Immature natural killer cell (primary cell): ENCODE measurements around the gene MALL. TPM values are rescaled to one million over a fixed set of nuclear protein-coding genes. Genes with fewer than 3 reads are reported as not detected.
A peak's percentile ranks its signal among the peaks of the same experiment; 100 is the strongest.
"Not testable (repeated sequence)": the region's sequence is repeated elsewhere in the genome, so short reads cannot be mapped to it uniquely, and the experiment has no call there.

Source experiments
- DNase-seq, 3 donors: peaks; one replicate each; pipeline ENCODE4 v3.0.0; 2022; ENCODE audit warnings: mixed read lengths in 1 of 3
- H3K27ac Mint-ChIP-seq, 6 donors: one replicate each; pipeline ENCODE4 v1.8.0; 2020; ENCODE audit warnings: mixed read lengths in 6 of 6, mild to moderate bottlenecking in 5 of 6, inconsistent platforms in 4 of 6, moderate library complexity in 3 of 6
- H3K27me3 Mint-ChIP-seq, 3 donors: one replicate each; pipeline ENCODE4 v1.8.0; 2020 to 2021; ENCODE audit warnings: low read depth in 3 of 3, mild to moderate bottlenecking in 3 of 3, mixed read lengths in 3 of 3, moderate library complexity in 3 of 3, inconsistent platforms in 1 of 3
- H3K36me3 Mint-ChIP-seq, 3 donors: one replicate each; pipeline ENCODE4 v1.8.0; 2020; ENCODE audit warnings: mixed read lengths in 3 of 3, inconsistent platforms in 2 of 3, mild to moderate bottlenecking in 2 of 3
- H3K4me1 Mint-ChIP-seq, 2 donors: one replicate each; pipeline ENCODE4 v1.8.0; 2020; ENCODE audit warnings: inconsistent platforms in 2 of 2, mild to moderate bottlenecking in 2 of 2, mixed read lengths in 2 of 2, moderate library complexity in 1 of 2
- H3K4me3 Mint-ChIP-seq, 5 donors: one replicate each; pipeline ENCODE4 v1.8.0; 2020; ENCODE audit warnings: mild to moderate bottlenecking in 5 of 5, mixed read lengths in 5 of 5, inconsistent platforms in 3 of 5, moderate library complexity in 3 of 5
- H3K9me3 Mint-ChIP-seq, 6 donors: one replicate each; pipeline ENCODE4 v1.8.0; 2020; ENCODE audit warnings: mild to moderate bottlenecking in 6 of 6, mixed read lengths in 6 of 6, inconsistent platforms in 4 of 6, moderate library complexity in 3 of 6
- polyA plus RNA-seq, 3 donors: library from polyadenylated mRNA; unstranded; fragments of 300-500 nt; fragmentation: Illumina TruSeq; gene quantifications; one replicate each; pipeline ENCODE4 v1.2.3, GENCODE V29; 2021

Gene MALL
- polyA plus RNA-seq, 3 donors from 2014 or later: not detected

DNA sequence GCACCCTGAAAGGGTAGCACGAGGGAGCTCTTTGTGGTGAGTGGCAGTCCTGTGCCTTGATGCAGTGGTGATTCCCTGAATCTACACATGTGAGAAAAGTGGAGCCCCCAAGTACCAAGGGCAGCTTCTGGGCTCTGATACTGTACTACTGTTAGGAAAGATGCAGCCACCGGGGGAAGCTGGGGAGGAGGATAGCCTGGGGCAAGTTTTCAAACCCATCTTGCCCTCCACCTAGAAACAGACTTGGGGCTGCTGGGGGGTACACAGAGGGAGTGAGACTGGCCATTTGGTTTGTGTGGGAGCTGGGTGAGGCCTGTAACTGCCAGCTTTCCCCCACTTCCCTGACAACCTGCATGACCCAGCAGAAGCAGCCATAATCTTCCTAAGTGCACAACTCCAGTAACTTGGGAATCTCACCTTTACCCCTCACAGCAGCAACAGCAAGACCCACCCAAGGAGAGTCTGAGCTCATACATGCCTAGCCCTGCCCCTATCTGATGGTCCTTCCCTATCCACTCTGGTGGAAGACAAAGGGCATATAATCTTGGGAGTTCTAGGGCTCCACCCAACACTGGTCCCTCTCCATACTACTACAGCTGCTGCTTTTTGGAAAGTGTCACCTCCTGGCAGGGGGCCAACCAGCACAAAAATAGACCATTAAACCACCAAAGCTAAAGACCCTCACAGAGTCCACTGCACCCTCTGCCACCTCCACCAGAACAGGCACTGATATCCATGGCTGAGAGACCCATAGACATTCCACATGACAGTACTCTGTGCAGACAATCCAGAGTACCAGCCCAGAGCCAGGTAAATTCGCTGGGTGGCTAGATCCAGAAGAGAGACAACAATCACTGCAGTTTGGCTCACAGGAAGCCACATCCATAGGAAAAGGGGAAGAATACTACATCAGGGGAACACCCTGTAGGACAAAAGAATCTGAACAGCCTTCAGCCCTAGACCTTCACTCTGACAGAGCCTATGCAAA, 8.2 kb downstream of the MALL start:
- no peaks in the 10 kb centered on the region for H3K4me1 Mint-ChIP-seq
- H3K9me3 Mint-ChIP-seq: no peaks in the 10 kb centered on the region
- no peak for DNase-seq
- no peak overlapping the region for H3K27ac Mint-ChIP-seq
- no peaks in the 10 kb centered on the region for H3K36me3 Mint-ChIP-seq
- no peak overlapping the region for H3K4me3 Mint-ChIP-seq
- H3K27me3 Mint-ChIP-seq: peaks cover 2 to 14% (median 7%) of the 10 kb centered on the region in 3 donors

GRCh38 chr2:110106642-110107041, 9.0 kb downstream of the MALL start:
- Mint-ChIP-seq H3K4me3 (no peak overlapping the region), H3K27me3 (peaks cover 2 to 14% (median 7%) of the 10 kb centered on the region in 3 donors), H3K27ac (no peak overlapping the region), H3K4me1 (peaks cover 0 to 2% of the 10 kb centered on the region in 2 donors), H3K9me3 (no peaks in the 10 kb centered on the region), H3K36me3 (no peaks in the 10 kb centered on the region)
- no peak for DNase-seq

- H3K36me3 Mint-ChIP-seq: no peaks in the 10 kb centered on the region
Observed at GRCh38 chr2:110105608-110106467, 9.8 kb downstream of the MALL start.

DNA sequence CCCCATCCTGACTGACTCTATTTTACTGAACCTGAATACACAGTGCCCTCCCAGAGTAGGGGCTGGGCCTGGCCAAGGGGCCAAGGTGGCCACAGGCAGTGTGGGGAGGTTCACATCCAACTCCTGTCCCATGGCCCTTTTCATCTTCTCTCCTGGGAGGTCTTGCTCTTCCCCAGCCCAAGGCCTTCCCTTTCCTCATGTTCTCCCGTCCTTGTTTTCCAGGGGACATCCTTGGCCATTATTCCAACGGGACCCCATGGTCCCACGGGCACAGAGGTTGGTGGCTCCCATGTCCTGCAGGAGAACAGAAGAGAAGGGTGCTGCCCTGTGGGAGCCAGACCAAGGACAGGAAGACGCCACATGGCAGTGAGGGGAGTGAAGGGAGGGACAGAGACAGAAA, 10.4 kb downstream of the MALL start:
- Mint-ChIP-seq H3K9me3 (no peaks in the 10 kb centered on the region), H3K4me3 (no peak overlapping the region), H3K27me3 (peaks cover 2 to 8% (median 4%) of the 10 kb centered on the region in 3 donors), H3K4me1 (peaks cover 0 to 2% of the 10 kb centered on the region in 2 donors), H3K36me3 (no peaks in the 10 kb centered on the region), H3K27ac (no peak overlapping the region)
- no peak for DNase-seq

More at GRCh38 chr2:110105608-110106467, 9.8 kb downstream of the MALL start:
- H3K27ac Mint-ChIP-seq: no peak overlapping the region
- no peak for DNase-seq
- H3K27me3 Mint-ChIP-seq: peaks cover 2 to 13% (median 4%) of the 10 kb centered on the region in 3 donors
- H3K4me3 Mint-ChIP-seq: no peak overlapping the region
- peaks cover 0 to 2% of the 10 kb centered on the region in 2 donors for H3K4me1 Mint-ChIP-seq
- no peaks in the 10 kb centered on the region for H3K9me3 Mint-ChIP-seq

GRCh38 chr2:110104025-110104771, 11.4 kb downstream of the MALL start:
- DNase-seq: no peak
- peaks cover 0 to 2% of the 10 kb centered on the region in 2 donors for H3K4me1 Mint-ChIP-seq
- H3K4me3 Mint-ChIP-seq: no peak overlapping the region
- H3K27ac Mint-ChIP-seq: no peak overlapping the region
- H3K27me3 Mint-ChIP-seq: peaks cover 2 to 8% (median 4%) of the 10 kb centered on the region in 3 donors
- no peaks in the 10 kb centered on the region for H3K36me3 Mint-ChIP-seq
- no peaks in the 10 kb centered on the region for H3K9me3 Mint-ChIP-seq

DNA sequence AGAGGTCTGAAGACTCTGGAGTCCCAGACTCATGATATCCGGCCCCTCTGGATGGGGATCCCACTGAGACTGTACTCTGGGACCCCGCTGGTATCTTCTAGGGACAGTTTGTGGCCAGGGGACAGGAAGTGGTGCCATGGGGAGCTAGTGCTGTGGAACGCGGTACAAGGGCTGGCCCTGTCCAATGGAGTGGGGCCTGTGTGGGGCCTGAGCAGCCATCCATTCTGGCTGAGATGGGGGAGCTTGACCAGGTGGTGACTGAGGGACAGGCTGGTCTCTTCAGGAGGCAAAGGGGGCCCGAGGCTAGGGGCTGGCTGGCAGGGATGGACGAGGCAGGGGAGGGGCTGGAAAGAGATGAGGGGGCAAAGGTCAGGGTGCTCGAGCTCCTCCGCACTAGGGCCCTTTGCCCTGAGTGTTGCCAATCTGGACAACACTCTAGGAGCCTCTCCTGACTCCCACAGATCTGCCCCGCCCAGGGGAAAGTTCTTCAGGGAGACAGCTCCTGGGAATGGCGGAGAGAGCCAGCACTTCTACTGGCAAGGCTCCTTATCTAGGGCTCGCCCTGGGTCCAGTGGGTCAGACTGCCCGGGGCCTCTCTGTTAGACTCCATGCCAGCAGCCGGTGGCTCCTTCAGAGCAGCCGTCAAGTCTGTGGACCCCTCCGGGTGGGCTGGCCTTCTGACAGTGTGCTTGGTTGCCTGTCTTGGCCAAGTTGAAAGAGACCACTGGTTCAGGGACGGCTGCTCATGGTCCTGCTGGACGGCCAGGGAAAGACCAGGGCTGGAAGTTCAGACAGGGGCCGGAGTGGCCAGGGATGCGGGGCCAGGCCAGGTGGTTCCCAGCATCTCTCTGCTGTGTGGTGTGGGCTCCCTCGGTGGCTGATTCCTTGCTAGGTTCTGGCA, 12.3 kb downstream of the MALL start:
- H3K36me3 Mint-ChIP-seq: no peaks in the 10 kb centered on the region
- H3K4me1 Mint-ChIP-seq: peaks cover 0 to 2% of the 10 kb centered on the region in 2 donors
- H3K9me3 Mint-ChIP-seq: no peaks in the 10 kb centered on the region
- no peak for DNase-seq
- no peak overlapping the region for H3K4me3 Mint-ChIP-seq
- H3K27ac Mint-ChIP-seq: no peak overlapping the region
- peaks cover 2 to 4% (median 4%) of the 10 kb centered on the region in 3 donors for H3K27me3 Mint-ChIP-seq

GRCh38 chr2:110101901-110102803, 13.5 kb downstream of the MALL start:
- Mint-ChIP-seq H3K36me3 (no peaks in the 10 kb centered on the region), H3K27ac (no peak overlapping the region), H3K4me1 (peaks cover 0 to 2% of the 10 kb centered on the region in 2 donors), H3K9me3 (no peaks in the 10 kb centered on the region), H3K27me3 (peaks cover 0 to 4% (median 4%) of the 10 kb centered on the region in 3 donors), H3K4me3 (no peak overlapping the region)
- DNase-seq: no peak

DNA sequence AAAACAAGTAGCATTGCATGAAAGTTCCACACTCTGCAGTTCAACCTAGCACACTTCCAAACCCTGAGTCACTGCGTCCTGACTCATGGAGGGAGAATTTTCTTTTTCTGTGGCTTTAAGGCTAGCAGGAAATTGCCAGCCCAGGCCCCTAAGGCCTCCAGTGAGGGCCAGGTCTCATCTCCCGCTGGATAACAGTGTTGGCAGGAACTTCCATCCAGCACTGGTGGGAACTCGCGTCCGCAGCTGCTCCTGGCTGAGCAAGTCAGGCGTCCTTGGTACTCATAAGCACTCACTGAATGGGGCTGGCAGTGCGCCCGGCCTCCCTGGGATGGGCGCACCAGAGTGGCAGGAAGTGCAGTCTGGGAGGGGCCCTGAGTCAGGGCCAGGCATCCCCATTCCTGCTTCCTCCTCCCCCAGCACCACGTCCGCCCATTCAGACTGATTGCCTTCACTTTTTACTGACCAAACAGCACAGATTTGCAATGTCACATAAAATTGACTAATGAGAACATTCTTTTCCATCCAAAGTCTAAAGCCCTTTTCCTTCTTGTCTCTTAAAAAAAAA, 14.3 kb downstream of the MALL start:
- H3K27me3 Mint-ChIP-seq: peaks cover 0 to 4% (median 2%) of the 10 kb centered on the region in 3 donors
- H3K36me3 Mint-ChIP-seq: no peaks in the 10 kb centered on the region
- no peak overlapping the region for H3K4me3 Mint-ChIP-seq
- H3K9me3 Mint-ChIP-seq: no peaks in the 10 kb centered on the region
- H3K27ac Mint-ChIP-seq: no peak overlapping the region
- no peak for DNase-seq
- H3K4me1 Mint-ChIP-seq: peaks cover 0 to 2% of the 10 kb centered on the region in 2 donors

GRCh38 chr2:110100880-110101279, 14.7 kb downstream of the MALL start:
- not testable (repeated sequence) for H3K4me1 Mint-ChIP-seq, H3K36me3 Mint-ChIP-seq, DNase-seq, H3K9me3 Mint-ChIP-seq, H3K27me3 Mint-ChIP-seq, H3K4me3 Mint-ChIP-seq, H3K27ac Mint-ChIP-seq

DNA sequence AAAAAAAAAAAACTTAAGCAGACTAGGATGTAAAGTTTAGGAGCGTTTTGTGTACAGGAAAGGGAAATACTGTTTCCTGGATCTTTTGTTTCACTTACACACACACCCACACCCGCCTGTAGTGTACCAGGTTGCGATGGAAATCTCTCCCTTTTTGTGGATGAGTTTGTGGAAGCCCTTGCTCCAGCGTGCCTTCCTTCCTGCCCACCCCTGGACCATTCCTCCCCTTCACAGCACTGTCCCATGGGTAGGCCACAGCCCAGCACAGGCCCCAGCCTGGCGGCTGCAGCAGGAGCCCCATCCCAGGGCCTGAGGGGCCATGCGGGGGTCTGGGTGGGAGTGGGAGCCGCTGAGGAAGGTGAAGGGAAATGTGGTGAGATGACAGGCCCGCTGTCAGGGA, 15.1 kb downstream of the MALL start:
- H3K36me3 Mint-ChIP-seq: no peaks in the 10 kb centered on the region
- no peak overlapping the region for H3K4me3 Mint-ChIP-seq
- peaks cover 0 to 4% (median 2%) of the 10 kb centered on the region in 3 donors for H3K27me3 Mint-ChIP-seq
- no peaks in the 10 kb centered on the region for H3K9me3 Mint-ChIP-seq
- DNase-seq: no peak
- peaks cover 0 to 2% of the 10 kb centered on the region in 2 donors for H3K4me1 Mint-ChIP-seq
- no peak overlapping the region for H3K27ac Mint-ChIP-seq

DNA sequence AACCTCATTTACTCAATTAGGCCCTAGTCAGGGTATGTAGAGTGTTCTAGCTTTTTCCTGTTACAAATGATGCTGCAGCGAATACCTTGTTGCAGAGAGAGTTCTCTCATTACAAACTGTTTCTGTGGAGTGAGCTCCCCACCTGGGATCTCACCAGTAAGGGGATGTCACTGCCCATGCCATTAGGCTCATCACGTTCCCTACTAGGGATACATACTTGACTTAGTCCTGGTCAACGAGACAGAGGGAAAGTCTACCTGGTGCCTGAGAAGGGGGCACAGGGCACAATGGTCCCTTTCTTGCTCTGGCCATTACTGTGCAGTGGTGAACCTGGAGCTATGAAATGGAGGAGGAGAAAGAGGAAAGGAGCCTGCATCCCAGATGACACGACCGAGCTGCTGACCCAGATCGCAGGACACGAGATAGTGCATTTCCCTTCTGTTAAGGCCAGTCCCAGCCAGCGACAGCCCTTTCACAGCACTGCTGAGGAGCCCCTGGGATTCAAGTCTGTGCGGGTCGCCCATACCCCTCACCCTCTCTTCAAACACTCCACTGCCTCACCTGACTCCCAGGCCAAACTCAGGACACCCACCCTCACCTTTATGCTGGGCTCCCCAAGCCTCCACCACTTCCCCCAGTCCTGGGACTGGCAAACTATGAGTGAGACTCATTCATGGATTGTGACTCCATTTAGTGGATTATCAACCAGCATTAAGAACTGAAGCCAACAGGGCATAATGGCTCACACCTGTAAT, 16.0 kb downstream of the MALL start:
- H3K9me3 Mint-ChIP-seq: no peaks in the 10 kb centered on the region
- no peak for DNase-seq
- H3K36me3 Mint-ChIP-seq: no peaks in the 10 kb centered on the region
- peak overlapping the region in 1 of 6 donors; percentile 71 for H3K27ac Mint-ChIP-seq
- H3K4me1 Mint-ChIP-seq: peaks cover 0 to 2% of the 10 kb centered on the region in 2 donors
- H3K4me3 Mint-ChIP-seq: no peak overlapping the region
- H3K27me3 Mint-ChIP-seq: peaks cover 0 to 4% (median 0%) of the 10 kb centered on the region in 3 donors
